A673 (cell line): ENCODE measurements around the gene TTLL8.

Experiments used
- EZH2 ChIP-seq: fragments of 200-600 bp; sonication (generic); IDR thresholded peaks from 2 replicates; pipeline ENCODE4 v1.6.1; 2017; ENCODE audit warnings: borderline replicate concordance, low read depth, mild to moderate bottlenecking, mixed read lengths, antibody characterized with exemption, low read length; ENCODE audit not compliant: poor library complexity, severe bottlenecking
- TF ChIP-seq, protein P1 (sequence below): fragments of 300-800, 200-600 bp; sonication (generic); conservative IDR thresholded peaks from 2 replicates; pipeline ENCODE4 v1.5.1; 2017; ENCODE audit warnings: low read depth, mild to moderate bottlenecking, antibody characterized with exemption, low read length, moderate library complexity, mixed read lengths

GRCh38 chr22:50031189-50032091 is 26.7 kb downstream of the TTLL8 start:
- TF ChIP-seq, protein P1, sequence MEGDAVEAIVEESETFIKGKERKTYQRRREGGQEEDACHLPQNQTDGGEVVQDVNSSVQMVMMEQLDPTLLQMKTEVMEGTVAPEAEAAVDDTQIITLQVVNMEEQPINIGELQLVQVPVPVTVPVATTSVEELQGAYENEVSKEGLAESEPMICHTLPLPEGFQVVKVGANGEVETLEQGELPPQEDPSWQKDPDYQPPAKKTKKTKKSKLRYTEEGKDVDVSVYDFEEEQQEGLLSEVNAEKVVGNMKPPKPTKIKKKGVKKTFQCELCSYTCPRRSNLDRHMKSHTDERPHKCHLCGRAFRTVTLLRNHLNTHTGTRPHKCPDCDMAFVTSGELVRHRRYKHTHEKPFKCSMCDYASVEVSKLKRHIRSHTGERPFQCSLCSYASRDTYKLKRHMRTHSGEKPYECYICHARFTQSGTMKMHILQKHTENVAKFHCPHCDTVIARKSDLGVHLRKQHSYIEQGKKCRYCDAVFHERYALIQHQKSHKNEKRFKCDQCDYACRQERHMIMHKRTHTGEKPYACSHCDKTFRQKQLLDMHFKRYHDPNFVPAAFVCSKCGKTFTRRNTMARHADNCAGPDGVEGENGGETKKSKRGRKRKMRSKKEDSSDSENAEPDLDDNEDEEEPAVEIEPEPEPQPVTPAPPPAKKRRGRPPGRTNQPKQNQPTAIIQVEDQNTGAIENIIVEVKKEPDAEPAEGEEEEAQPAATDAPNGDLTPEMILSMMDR: no peak
- no peak for TF ChIP-seq EZH2
